Common myeloid progenitor, CD34-positive (primary cell): ENCODE data around the gene ARHGAP42.
"Not testable (repeated sequence)": the region's sequence is repeated elsewhere in the genome, so short reads cannot be mapped to it uniquely, and the experiment has no call there.

ENCODE experiments used
- CTCF ChIA-PET: fragments of 350-600 bp; sonication (Branson Sonifier 250); formaldehyde crosslinking; loops from one replicate; lab custom pipeline; 2021; ENCODE audit warnings: antibody characterized with exemption; lab: Charles Lee
- POLR2A ChIA-PET: fragments of 350-600 bp; sonication (Branson Sonifier 250); formaldehyde crosslinking; loops from one replicate; lab custom pipeline; 2021; ENCODE audit warnings: antibody characterized with exemption; lab: Charles Lee
- DNase-seq, 3 donors: peaks; one replicate each; pipeline versions ENCODE4 v3.0.0 to v3.0.0-alpha.2; 2013
- H3K27ac ChIP-seq, 2 experiments: 1 replicate in 1 of 2; 2 replicates in 1 of 2; pipeline ENCODE4 v1.7.0; 2013; ENCODE audit warnings: inconsistent platforms in 2 of 2, low read length in 2 of 2, mild to moderate bottlenecking in 2 of 2, low read depth in 1 of 2, moderate library complexity in 1 of 2; ENCODE audit not compliant: severe bottlenecking in 2 of 2, insufficient read depth in 1 of 2, poor library complexity in 1 of 2
- H3K27me3 ChIP-seq, 5 experiments: replicated peaks in 2 of 5; 1 replicate in 3 of 5; 2 replicates in 2 of 5; pipeline versions ENCODE4 v1.6.1 to v1.7.0; 2013; ENCODE audit warnings: low read length in 4 of 5, mild to moderate bottlenecking in 2 of 5, moderate library complexity in 2 of 5, inconsistent platforms in 1 of 5; ENCODE audit not compliant: insufficient read depth in 5 of 5, control insufficient read depth in 4 of 5
- H3K36me3 ChIP-seq, 4 experiments: 1 replicate in 2 of 4; 2 replicates in 2 of 4; pipeline versions ENCODE4 v1.6.1 to v1.7.0; 2013; ENCODE audit warnings: low read length in 3 of 4, control low read depth in 1 of 4, mild to moderate bottlenecking in 1 of 4; ENCODE audit not compliant: control insufficient read depth in 4 of 4, insufficient read depth in 4 of 4
- H3K4me1 ChIP-seq, 4 experiments: 1 replicate in 3 of 4; 2 replicates in 1 of 4; pipeline versions ENCODE4 v1.6.1 to v1.7.1; 2013; ENCODE audit warnings: low read length in 3 of 4, mild to moderate bottlenecking in 3 of 4, control low read depth in 1 of 4, inconsistent platforms in 1 of 4, moderate library complexity in 1 of 4; ENCODE audit not compliant: control insufficient read depth in 4 of 4, insufficient read depth in 4 of 4; ENCODE audit errors: control extremely low read depth in 1 of 4
- H3K4me3 ChIP-seq, 7 experiments: 1 replicate in 4 of 7; 2 replicates in 3 of 7; pipeline versions ENCODE4 v1.5.1 to v1.7.0; 2013; ENCODE audit warnings: mild to moderate bottlenecking in 7 of 7, low read length in 6 of 7, moderate library complexity in 6 of 7, inconsistent platforms in 2 of 7, low read depth in 2 of 7, control low read depth in 1 of 7; ENCODE audit not compliant: insufficient read depth in 4 of 7, control insufficient read depth in 1 of 7; ENCODE audit errors: extremely low read depth in 1 of 7
- H3K9me3 ChIP-seq, 5 experiments: 1 replicate in 4 of 5; 2 replicates in 1 of 5; pipeline versions ENCODE4 v1.6.1 to v1.7.1; 2013; ENCODE audit warnings: low read length in 4 of 5, mild to moderate bottlenecking in 2 of 5, inconsistent platforms in 1 of 5, low read depth in 1 of 5, moderate library complexity in 1 of 5; ENCODE audit not compliant: control insufficient read depth in 4 of 5, insufficient read depth in 2 of 5; ENCODE audit errors: control extremely low read depth in 1 of 5
- WGBS: methylation state at CpG from one replicate; pipeline ENCODE4 v1.1.5; 2013; ENCODE audit not compliant: insufficient coverage; 5-methylcytosine and 5-hydroxymethylcytosine counted together

ARHGAP42 gene

GRCh38 chr11:100741866-100742625 lies 55.0 kb downstream of the ARHGAP42 start:
- no peak for DNase-seq
- ChIA-PET POLR2A (no interaction called here), CTCF (no interaction called here)
- Histone ChIP-seq H3K36me3 (no peaks in the 10 kb centered on the region), H3K27me3 (no peaks in the 10 kb centered on the region), H3K27ac (no peak overlapping the region), H3K4me1 (peaks cover 0 to 8% (median 4%) of the 10 kb centered on the region in 4 experiments), H3K4me3 (no peak overlapping the region), H3K9me3 (no peaks in the 10 kb centered on the region)
- whole genome bisulfite sequencing = 76% methylated on average over 2 of the region's 5 CpGs

GRCh38 chr11:100746448-100746847 lies 59.4 kb downstream of the ARHGAP42 start:
- Histone ChIP-seq H3K36me3 (no peaks in the 10 kb centered on the region), H3K4me1 (peaks cover 0 to 7% (median under 1%) of the 10 kb centered on the region in 4 experiments), H3K9me3 (peaks cover 0 to 13% (median 5%) of the 10 kb centered on the region in 5 experiments), H3K4me3 (no peak overlapping the region), H3K27ac (no peak overlapping the region), H3K27me3 (no peaks in the 10 kb centered on the region)
- ChIA-PET CTCF (no interaction called here), POLR2A (no interaction called here)
- no peak for DNase-seq
- 100% methylated on average over 4 of the region's 6 CpGs for WGBS

DNA sequence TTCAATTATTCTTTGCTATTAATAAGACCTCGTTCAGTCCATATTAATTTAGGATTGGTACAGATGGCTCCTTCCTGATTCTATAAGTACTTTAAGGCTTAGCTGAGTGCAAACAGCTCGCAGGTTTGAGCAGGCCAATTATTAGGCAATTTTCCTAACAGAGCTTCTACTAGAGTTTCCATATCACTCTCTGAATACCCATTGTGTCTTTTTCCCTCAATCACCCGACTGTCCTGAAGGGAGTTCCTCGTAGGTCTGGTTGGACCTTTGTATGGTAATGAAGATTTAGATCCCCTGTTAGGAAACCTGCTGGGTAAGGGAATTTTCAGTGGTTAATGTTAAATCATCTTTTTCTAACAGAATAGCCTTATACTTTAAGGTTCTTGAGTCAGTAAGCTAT lies 61.1 kb downstream of the ARHGAP42 start:
- WGBS = 100% methylated on average over 1 of the region's 4 CpGs
- no peak overlapping the region for H3K4me3 ChIP-seq
- H3K27ac ChIP-seq = no peak overlapping the region
- peaks cover 0 to 13% (median 5%) of the 10 kb centered on the region in 5 experiments for H3K9me3 ChIP-seq
- H3K27me3 ChIP-seq = no peaks in the 10 kb centered on the region
- ChIA-PET POLR2A (no interaction called here), CTCF (no interaction called here)
- no peak for DNase-seq
- H3K36me3 ChIP-seq = no peaks in the 10 kb centered on the region
- H3K4me1 ChIP-seq = no peaks in the 10 kb centered on the region

DNA sequence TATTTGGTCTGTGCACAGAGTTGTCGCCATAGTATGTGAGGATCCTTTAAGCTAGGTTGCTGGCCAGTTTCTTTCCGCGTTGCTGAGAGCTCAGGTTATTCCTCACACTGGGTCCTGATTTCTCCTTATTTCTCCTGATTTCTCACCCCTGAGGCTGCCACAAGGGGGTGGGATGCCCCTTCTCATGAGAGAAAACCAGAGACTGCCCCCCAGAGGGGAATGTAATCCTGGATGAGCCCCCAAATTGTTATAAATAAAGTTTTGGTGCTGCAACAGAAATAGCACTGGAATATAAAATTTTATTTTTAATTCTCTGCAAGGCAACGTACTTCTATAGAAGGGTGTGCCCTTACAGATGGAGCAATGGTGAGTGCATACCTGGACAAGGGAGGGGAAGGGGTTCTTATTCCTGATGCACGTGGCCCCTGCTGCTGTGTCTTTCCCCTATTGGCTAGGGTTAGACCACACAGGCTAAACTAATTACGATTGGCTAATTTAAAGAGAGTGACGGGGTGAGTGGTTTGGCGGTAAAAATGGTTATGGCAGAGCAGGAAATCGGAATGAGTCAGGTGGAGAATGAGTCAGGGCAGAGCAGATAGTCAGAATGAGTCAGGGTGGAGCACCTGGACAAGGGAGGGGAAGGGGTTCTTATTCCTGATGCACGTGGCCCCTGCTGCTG lies 62.9 kb downstream of the ARHGAP42 start:
- peaks cover 0 to 13% (median 5%) of the 10 kb centered on the region in 5 experiments for H3K9me3 ChIP-seq
- DNase-seq, H3K27me3 ChIP-seq, H3K36me3 ChIP-seq, H3K4me1 ChIP-seq, H3K27ac ChIP-seq, CTCF ChIA-PET, H3K4me3 ChIP-seq, POLR2A ChIA-PET: not testable (repeated sequence)
- 100% methylated on average over 6 of the region's 10 CpGs for WGBS

GRCh38 chr11:100750566-100750891 lies 63.4 kb downstream of the ARHGAP42 start:
- H3K27me3 ChIP-seq, H3K4me1 ChIP-seq, H3K27ac ChIP-seq, H3K4me3 ChIP-seq, H3K36me3 ChIP-seq, DNase-seq, CTCF ChIA-PET, POLR2A ChIA-PET: not testable (repeated sequence)
- 98% methylated on average over 6 of the region's 7 CpGs for WGBS
- peaks cover 0 to 13% (median 5%) of the 10 kb centered on the region in 5 experiments for H3K9me3 ChIP-seq

DNA sequence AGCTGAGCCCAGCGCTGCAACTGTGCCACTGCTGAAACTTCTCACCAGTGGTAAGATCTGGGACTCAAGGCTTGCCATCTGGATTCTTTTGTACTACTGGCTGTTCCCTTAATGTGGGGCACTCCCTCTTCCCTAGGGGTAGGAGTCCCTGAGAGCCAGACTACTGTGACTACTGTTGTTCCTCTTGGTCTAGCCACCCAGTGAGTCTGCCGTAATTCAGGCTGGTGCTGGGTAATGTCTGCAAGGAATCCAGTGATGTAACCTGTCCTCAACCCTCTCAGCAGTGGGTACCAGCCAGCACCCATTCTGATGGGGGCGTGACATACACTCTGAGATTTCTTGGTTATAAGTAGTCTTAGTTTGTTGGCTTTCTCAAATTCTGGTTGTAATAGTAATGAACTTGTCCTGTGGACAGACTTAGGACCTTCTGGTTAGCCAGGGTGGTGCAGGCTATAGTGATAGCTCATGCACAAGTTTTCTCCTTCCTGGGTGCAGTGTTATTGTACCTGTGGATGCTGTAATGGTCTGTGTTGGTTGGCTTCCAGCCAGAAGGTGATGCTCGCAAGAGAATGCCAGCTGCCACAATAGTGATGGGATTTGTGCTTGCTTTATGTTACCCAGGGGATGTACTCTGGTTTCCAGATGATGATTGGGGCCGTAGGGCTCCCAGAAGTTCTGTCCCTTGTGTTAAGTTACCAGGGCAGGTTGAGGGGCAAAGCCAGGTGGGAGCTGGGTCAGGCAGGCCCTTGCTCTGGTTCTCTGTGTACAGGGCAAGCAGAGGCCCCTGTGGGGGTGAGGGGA lies 65.5 kb downstream of the ARHGAP42 start:
- Histone ChIP-seq H3K36me3 (no peaks in the 10 kb centered on the region), H3K4me1 (no peaks in the 10 kb centered on the region), H3K4me3 (no peak overlapping the region), H3K27ac (no peak overlapping the region), H3K27me3 (no peaks in the 10 kb centered on the region), H3K9me3 (peaks cover 0 to 13% (median 5%) of the 10 kb centered on the region in 5 experiments)
- CTCF ChIA-PET = no interaction called here
- 98% methylated on average over 5 of the region's 5 CpGs for WGBS
- POLR2A ChIA-PET = no interaction called here
- no peak for DNase-seq

GRCh38 chr11:100753172-100753543 lies 66.1 kb downstream of the ARHGAP42 start:
- Histone ChIP-seq H3K9me3 (peaks cover 0 to 13% (median 5%) of the 10 kb centered on the region in 5 experiments), H3K27me3 (no peaks in the 10 kb centered on the region), H3K4me3 (no peak overlapping the region), H3K36me3 (no peaks in the 10 kb centered on the region), H3K4me1 (no peaks in the 10 kb centered on the region), H3K27ac (no peak overlapping the region)
- WGBS = 90% methylated on average over 4 of the region's 4 CpGs
- DNase-seq = no peak
- POLR2A ChIA-PET = no interaction called here
- CTCF ChIA-PET = no interaction called here
